ENCODE data around the gene IGFLR1.
A peak's percentile ranks its signal among the peaks of the same experiment; 100 is the strongest.
"Not testable (repeated sequence)": the region's sequence is repeated elsewhere in the genome, so short reads cannot be mapped to it uniquely, and the experiment has no call there.

IGFLR1 gene

GRCh38 chr19:35739275-35740107 lies 2.8 kb downstream of the IGFLR1 start:
- no peak for DNase-seq (ENCODE audit: low spot score)

DNA sequence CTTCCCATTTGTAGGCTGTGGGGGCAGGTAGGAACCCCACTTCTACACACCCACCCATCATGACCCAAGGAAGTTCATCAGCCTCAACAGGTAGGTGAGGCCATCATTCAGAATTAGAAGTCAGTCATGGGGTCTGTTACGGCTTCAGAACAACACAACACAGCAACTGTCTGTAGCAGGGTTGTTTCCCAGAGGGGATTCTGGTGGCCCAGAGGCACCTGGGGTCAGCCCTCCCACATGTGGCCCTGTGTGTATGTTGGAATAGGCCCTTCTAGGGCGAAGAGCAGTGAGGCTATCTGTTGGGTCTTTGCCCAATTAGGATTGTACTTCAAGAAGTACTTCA lies 3.4 kb downstream of the IGFLR1 start:
- no peak for DNase-seq (ENCODE audit: low spot score)

- DNase-seq (ENCODE audit: low spot score): no peak
Measured at GRCh38 chr19:35738021-35738886, 4.0 kb downstream of the IGFLR1 start.

GRCh38 chr19:35736913-35737886 lies 5.1 kb downstream of the IGFLR1 start:
- DNase-seq (ENCODE audit: low spot score): peak; percentile 18

GRCh38 chr19:35734889-35735288 lies 7.4 kb downstream of the IGFLR1 start:
- no peak for DNase-seq (ENCODE audit: low spot score)

- no peak for DNase-seq (ENCODE audit: low spot score)
Measured at GRCh38 chr19:35734273-35734672, 8.0 kb downstream of the IGFLR1 start.

DNA sequence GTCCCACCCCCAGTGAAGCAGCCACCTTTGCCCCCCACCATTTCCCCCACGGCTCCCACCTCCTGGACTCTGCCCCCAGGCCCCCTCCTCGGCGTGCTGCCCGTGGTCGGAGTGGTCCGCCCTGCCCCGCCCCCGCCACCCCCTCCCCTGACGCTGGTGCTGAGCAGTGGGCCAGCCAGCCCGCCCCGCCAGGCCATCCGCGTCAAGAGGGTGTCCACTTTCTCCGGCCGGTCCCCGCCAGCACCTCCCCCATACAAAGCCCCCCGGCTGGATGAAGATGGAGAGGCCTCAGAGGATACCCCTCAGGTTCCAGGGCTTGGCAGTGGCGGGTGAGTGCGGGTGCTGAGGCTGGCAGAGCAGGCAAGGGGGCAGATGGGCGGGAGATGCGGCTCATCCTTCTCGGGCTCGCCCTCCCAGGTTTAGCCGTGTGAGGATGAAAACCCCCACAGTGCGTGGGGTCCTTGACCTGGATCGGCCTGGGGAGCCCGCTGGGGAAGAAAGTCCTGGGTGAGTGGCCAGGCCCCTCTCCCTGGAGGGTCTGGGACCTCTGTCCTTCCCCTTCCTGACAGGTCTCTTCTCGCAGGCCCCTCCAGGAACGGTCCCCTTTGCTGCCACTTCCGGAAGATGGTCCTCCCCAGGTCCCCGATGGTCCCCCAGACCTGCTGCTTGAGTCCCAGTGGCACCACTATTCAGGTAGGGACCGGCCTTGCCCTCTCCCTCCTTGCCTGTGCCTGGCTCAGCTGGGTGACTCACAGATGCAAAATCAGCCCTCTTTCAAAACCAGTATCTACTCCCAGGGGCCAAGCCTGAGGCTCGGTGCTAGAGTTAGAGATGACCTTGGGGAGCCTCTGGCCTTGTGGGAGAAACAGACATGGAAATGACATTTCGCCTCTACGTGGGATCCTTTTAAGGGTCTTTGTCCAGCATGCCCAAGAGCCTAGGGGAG lies 8.8 kb downstream of the IGFLR1 start:
- no peak for DNase-seq (ENCODE audit: low spot score)

DNA sequence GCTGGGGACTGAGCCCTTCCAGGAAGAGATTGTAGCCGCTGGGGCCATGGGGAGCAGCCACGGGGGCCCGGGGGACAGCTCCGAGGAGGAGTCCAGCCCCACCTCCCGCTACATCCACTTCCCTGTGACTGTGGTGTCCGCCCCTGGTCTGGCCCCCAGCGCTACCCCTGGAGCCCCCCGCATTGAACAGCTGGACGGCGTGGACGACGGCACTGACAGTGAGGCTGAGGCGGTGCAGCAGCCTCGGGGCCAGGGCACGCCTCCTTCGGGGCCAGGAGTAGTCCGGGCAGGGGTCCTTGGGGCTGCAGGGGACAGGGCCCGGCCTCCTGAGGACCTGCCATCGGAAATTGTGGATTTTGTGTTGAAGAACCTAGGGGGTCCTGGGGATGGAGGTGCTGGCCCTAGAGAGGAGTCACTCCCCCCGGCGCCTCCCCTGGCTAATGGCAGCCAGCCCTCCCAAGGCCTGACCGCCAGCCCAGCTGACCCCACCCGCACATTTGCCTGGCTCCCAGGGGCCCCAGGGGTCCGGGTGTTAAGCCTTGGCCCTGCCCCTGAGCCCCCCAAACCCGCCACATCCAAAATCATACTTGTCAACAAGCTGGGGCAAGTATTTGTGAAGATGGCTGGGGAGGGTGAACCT lies 9.6 kb downstream of the IGFLR1 start:
- no peak for DNase-seq (ENCODE audit: low spot score)

GRCh38 chr19:35731779-35732405 lies 10.4 kb downstream of the IGFLR1 start:
- no peak for DNase-seq (ENCODE audit: low spot score)

GRCh38 chr19:35731353-35731752 lies 10.9 kb downstream of the IGFLR1 start:
- no peak for DNase-seq (ENCODE audit: low spot score)

DNA sequence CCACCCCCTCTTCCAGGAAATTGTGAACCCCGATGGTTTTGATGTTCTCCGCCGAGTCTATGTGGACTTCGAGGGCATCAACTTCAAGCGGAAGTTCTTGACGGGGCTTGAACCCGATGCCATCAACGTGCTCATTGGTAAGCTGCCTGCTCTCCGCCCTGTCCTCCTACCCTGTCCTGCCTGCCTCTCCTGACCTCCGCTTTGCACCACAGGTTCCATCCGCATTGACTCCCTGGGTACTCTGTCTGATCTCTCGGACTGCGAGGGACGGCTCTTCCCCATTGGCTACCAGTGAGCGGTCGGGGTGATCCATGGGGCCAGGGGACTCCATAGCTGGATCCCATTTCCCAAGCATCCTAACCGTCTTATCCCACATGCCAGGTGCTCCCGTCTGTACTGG lies 11.9 kb downstream of the IGFLR1 start:
- no peak for DNase-seq (ENCODE audit: low spot score)

DNA sequence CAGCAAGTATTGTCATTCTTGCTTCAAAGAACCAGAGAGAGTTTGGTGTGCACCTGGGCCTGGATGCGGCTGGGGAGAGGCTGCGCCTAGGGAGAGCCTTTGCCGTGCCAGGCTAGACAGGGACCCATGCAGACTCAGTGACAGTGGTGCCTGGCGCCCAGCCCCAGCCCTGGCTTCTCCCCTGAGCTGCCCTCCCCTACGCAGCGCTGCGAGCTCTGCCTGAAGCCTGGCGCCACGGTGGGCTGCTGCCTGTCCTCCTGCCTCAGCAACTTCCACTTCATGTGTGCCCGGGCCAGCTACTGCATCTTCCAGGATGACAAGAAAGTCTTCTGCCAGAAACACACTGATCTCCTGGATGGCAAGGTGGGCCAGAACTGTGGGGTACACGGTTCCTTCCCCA lies 12.5 kb downstream of the IGFLR1 start:
- DNase-seq (ENCODE audit: low spot score): no peak

DNA sequence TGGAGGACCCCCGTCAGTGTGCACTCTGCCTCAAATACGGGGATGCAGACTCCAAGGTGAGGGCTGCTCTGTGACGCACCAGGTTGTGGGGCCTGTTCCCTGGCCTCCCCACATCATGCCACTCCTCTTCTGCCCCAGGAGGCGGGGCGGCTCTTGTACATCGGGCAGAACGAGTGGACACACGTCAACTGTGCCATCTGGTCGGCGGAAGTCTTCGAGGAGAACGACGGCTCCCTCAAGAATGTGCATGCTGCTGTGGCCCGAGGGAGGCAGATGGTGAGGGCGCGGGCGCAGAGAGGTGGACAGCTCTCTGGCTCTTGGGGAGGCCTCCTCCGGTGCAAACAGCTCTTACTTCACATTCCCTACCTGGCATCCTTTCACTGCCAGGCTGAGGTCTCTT lies 13.2 kb downstream of the IGFLR1 start:
- DNase-seq (ENCODE audit: low spot score): no peak

DNA sequence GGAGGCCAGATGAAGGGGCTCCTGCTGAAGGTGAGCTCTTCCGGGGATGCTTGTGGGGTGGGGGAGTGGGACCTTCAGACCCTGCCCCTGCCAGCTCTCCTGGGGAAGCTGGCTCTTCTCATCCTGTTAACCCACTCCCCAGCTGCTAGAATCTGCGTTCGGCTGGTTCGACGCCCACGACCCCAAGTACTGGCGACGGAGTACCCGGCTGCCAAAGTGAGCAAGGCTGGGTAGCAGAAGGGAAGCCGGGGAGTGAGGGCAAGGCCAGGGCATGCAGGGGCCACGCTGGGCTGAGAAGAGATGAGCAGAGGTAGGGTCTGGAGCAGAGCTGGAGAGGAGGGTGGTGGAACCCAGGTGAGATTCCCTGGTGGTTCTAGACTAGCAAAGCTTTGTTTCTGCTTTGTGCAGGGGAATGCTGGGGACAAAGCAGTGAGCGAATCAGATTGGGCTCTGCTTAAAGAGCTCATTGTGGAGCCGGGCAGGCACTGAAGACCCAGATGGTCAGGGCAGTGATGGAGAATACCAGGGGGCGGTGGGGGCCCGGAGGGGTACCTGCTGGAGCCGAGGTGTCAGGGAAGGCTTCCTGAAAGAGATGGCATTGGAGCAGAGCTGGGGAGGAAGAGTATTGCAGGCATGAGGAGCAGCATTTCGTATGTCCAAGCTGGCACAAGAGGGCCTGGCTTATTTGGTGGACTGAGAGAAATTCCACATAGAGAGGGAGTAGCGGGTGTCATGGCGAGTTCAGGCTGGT lies 14.1 kb downstream of the IGFLR1 start:
- DNase-seq (ENCODE audit: low spot score): no peak

- DNase-seq (ENCODE audit: low spot score): no peak
Measured at GRCh38 chr19:35727053-35727955, 14.9 kb downstream of the IGFLR1 start.

DNA sequence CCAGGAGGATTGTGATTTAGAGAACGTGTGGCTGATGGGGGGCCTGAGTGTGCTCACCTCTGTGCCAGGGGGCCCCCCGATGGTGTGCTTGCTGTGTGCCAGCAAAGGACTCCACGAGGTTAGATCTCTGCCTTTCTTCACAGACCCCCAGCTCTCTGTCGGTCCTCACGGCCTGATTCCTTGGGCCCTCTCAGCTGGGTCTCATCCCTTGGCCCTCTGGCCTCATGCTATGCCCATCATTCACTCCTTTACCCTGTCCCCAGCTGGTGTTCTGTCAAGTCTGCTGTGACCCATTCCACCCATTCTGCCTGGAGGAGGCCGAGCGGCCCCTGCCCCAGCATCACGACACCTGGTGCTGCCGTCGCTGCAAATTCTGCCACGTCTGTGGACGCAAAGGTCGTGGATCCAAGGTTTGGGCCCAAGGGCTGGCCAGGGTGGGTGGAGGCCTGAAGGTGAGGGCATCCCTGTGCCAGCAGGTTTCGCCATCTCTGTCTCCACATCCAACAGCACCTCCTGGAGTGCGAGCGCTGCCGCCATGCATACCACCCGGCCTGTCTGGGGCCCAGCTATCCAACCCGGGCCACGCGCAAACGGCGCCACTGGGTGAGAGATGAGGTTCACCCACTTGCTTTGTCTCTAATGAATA lies 16.9 kb downstream of the IGFLR1 start:
- no peak for DNase-seq (ENCODE audit: low spot score)

GRCh38 chr19:35724560-35724959 lies 17.7 kb downstream of the IGFLR1 start:
- no peak for DNase-seq (ENCODE audit: low spot score)

GRCh38 chr19:35724132-35724531 lies 18.1 kb downstream of the IGFLR1 start:
- DNase-seq (ENCODE audit: low spot score): not testable (repeated sequence)

Data from kidney tubule cell (primary cell).